ENCODE data around the gene PREB.

GRCh38 chr2:27136751-27137150 lies 2.3 kb upstream of the PREB start:
- TF ChIP-seq, protein P1, sequence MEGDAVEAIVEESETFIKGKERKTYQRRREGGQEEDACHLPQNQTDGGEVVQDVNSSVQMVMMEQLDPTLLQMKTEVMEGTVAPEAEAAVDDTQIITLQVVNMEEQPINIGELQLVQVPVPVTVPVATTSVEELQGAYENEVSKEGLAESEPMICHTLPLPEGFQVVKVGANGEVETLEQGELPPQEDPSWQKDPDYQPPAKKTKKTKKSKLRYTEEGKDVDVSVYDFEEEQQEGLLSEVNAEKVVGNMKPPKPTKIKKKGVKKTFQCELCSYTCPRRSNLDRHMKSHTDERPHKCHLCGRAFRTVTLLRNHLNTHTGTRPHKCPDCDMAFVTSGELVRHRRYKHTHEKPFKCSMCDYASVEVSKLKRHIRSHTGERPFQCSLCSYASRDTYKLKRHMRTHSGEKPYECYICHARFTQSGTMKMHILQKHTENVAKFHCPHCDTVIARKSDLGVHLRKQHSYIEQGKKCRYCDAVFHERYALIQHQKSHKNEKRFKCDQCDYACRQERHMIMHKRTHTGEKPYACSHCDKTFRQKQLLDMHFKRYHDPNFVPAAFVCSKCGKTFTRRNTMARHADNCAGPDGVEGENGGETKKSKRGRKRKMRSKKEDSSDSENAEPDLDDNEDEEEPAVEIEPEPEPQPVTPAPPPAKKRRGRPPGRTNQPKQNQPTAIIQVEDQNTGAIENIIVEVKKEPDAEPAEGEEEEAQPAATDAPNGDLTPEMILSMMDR (IDR thresholded peaks at IDR 0.05; ENCODE audit: extremely low read depth in 1 of 2, insufficient read depth in 1 of 2, low read depth in 1 of 2, low read length in 2 of 2) = no peak
- TF ChIP-seq POLR2A (IDR thresholded peaks at IDR 0.05; ENCODE audit: low read depth, low read length) (no peak), MAX (IDR thresholded peaks at IDR 0.05; ENCODE audit: insufficient read depth, insufficient read length) (no peak)
